Neural cell (in vitro differentiated cells): ENCODE measurements around the gene MAD1L1.

Source experiments
- CTCF ChIP-seq: fragments of 450-650 bp; IDR thresholded peaks from 2 replicates; pipeline ENCODE4 v1.5.1; 2014; ENCODE audit warnings: antibody characterized with exemption, mild to moderate bottlenecking, moderate library complexity; ENCODE audit not compliant: poor library complexity, severe bottlenecking
- EP300 ChIP-seq: fragments of 450-650 bp; conservative IDR thresholded peaks from 2 replicates; pipeline ENCODE4 v1.6.1; 2014; ENCODE audit warnings: antibody characterized with exemption, mild to moderate bottlenecking, moderate library complexity; ENCODE audit not compliant: poor library complexity, severe bottlenecking
- MXI1 ChIP-seq: fragments of 450-650 bp; conservative IDR thresholded peaks from 2 replicates; pipeline ENCODE4 v1.6.1; 2014; ENCODE audit warnings: antibody characterized with exemption, mild to moderate bottlenecking; ENCODE audit not compliant: poor library complexity, severe bottlenecking
- RAD21 ChIP-seq: fragments of 450-650 bp; conservative IDR thresholded peaks from 2 replicates; pipeline ENCODE4 v1.6.1; 2014; ENCODE audit warnings: antibody characterized with exemption, mild to moderate bottlenecking, moderate library complexity

GRCh38 chr7:1882451-1882850, 350.3 kb downstream of the MAD1L1 start:
- TF ChIP-seq EP300, result no peak
- TF ChIP-seq MXI1, result no peak
- no peak for TF ChIP-seq CTCF
- TF ChIP-seq RAD21, result no peak
